GM12891 (cell line): ENCODE data around the gene HLA-F.

ENCODE experiments used
- PAX5 ChIP-seq: IDR thresholded peaks from 2 replicates; pipeline ENCODE4 v1.6.1; 2011; ENCODE audit warnings: low read length, moderate library complexity, mild to moderate bottlenecking; ENCODE audit not compliant: insufficient read depth, severe bottlenecking
- POLR2A ChIP-seq: IDR thresholded peaks from 2 replicates; pipeline ENCODE4 v1.6.1; 2011; ENCODE audit warnings: low read depth, low read length, control low read depth
- POLR2AphosphoS5 ChIP-seq: IDR thresholded peaks from 2 replicates; pipeline ENCODE4 v1.6.1; 2011; ENCODE audit warnings: low read depth, low read length, control low read depth
- POU2F2 ChIP-seq: IDR thresholded peaks from 2 replicates; pipeline ENCODE4 v1.6.1; 2011; ENCODE audit warnings: low read depth, mild to moderate bottlenecking, control low read depth, low read length, moderate library complexity
- SPI1 ChIP-seq: IDR thresholded peaks from 2 replicates; pipeline ENCODE4 v1.6.1; 2011; ENCODE audit warnings: low read depth, low read length, control low read depth
- TAF1 ChIP-seq: IDR thresholded peaks from 2 replicates; pipeline ENCODE4 v1.6.1; 2011; ENCODE audit warnings: low read depth, low read length, control low read depth

GRCh38 chr6:29752451-29753308 lies 29.4 kb downstream of the HLA-F start:
- TF ChIP-seq POLR2A (no peak), TAF1 (no peak), POLR2AphosphoS5 (no peak), POU2F2 (no peak), SPI1 (no peak), PAX5 (no peak)
